ENCODE data around the gene AMTN.

AMTN gene

DNA sequence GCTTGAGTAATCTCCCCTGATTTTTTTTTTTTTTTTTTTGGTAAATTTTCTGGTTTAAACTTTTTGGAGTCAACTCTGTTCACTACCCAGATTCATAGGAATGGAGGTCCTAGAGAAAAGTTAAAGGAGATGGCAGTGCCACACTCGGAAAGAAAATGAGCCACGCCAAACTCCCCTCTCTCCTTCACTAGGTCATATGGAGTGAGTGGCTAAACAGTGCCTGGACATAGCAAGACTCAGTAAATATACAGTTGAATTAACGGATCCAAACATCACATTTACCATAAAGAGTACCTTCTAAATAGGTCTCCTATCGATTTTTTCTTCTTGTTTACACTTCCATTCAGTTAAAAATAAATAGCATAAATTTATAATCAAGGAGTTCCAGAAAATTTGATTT is 13.6 kb upstream of the AMTN start:
- no peaks in the 10 kb centered on the region for H3K27me3 ChIP-seq (ENCODE audit: control insufficient read depth, insufficient read depth, low read length)
- H3K79me2 ChIP-seq: no peaks in the 10 kb centered on the region
- no peaks in the 10 kb centered on the region for H3K36me3 ChIP-seq (ENCODE audit: control insufficient read depth, insufficient read depth, low read length)
- TF ChIP-seq, protein P1, sequence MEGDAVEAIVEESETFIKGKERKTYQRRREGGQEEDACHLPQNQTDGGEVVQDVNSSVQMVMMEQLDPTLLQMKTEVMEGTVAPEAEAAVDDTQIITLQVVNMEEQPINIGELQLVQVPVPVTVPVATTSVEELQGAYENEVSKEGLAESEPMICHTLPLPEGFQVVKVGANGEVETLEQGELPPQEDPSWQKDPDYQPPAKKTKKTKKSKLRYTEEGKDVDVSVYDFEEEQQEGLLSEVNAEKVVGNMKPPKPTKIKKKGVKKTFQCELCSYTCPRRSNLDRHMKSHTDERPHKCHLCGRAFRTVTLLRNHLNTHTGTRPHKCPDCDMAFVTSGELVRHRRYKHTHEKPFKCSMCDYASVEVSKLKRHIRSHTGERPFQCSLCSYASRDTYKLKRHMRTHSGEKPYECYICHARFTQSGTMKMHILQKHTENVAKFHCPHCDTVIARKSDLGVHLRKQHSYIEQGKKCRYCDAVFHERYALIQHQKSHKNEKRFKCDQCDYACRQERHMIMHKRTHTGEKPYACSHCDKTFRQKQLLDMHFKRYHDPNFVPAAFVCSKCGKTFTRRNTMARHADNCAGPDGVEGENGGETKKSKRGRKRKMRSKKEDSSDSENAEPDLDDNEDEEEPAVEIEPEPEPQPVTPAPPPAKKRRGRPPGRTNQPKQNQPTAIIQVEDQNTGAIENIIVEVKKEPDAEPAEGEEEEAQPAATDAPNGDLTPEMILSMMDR (IDR thresholded peaks at IDR 0.05): no peak
- no peak overlapping the region for H2AFZ ChIP-seq
- no peaks in the 10 kb centered on the region for H3K9me3 ChIP-seq (ENCODE audit: control insufficient read depth, low read length)
- no peak overlapping the region for H3K9ac ChIP-seq
- no peak overlapping the region for H3K27ac ChIP-seq
- no peak overlapping the region for H3K4me3 ChIP-seq (ENCODE audit: low read depth, low read length)
- H3K4me2 ChIP-seq (ENCODE audit: low read length): no peak overlapping the region
- H3K4me1 ChIP-seq: no peaks in the 10 kb centered on the region

DNA sequence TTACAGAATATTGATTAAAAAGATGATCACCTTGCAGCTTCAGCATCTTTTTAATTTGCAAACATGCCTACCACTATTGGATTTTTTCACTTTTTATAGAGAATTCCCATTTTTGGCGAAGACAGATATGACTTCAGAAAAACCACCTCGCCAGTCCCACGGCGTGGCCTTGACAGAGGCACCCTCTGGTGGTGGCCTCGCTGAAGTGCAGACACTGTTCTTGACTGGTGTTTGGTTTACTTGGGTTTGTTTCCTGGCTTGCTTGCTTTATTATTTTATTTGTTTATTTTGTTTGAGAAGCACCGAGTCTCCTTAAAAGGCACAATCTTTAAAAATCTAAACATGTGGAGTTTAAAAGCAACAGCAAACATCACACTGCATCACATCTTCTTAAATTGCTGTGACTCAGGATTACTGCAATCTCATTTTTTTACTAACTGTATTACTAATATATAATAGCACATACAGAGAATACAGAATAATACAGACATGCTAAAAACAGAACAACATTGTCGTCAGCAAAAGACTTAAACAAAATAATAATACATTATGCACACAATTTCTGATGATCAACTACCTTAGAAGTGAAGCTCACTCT is 13.1 kb upstream of the AMTN start:
- no peaks in the 10 kb centered on the region for H3K9me3 ChIP-seq (ENCODE audit: control insufficient read depth, low read length)
- no peaks in the 10 kb centered on the region for H3K27me3 ChIP-seq (ENCODE audit: control insufficient read depth, insufficient read depth, low read length)
- H3K79me2 ChIP-seq: no peaks in the 10 kb centered on the region
- H3K9ac ChIP-seq: no peak overlapping the region
- TF ChIP-seq, protein P1 (IDR thresholded peaks at IDR 0.05): peak; percentile 67
- no peak overlapping the region for H3K4me2 ChIP-seq (ENCODE audit: low read length)
- H3K36me3 ChIP-seq (ENCODE audit: control insufficient read depth, insufficient read depth, low read length): no peaks in the 10 kb centered on the region
- H3K4me1 ChIP-seq: no peaks in the 10 kb centered on the region
- no peak overlapping the region for H3K27ac ChIP-seq
- no peak overlapping the region for H2AFZ ChIP-seq
- H3K4me3 ChIP-seq (ENCODE audit: low read depth, low read length): no peak overlapping the region

DNA sequence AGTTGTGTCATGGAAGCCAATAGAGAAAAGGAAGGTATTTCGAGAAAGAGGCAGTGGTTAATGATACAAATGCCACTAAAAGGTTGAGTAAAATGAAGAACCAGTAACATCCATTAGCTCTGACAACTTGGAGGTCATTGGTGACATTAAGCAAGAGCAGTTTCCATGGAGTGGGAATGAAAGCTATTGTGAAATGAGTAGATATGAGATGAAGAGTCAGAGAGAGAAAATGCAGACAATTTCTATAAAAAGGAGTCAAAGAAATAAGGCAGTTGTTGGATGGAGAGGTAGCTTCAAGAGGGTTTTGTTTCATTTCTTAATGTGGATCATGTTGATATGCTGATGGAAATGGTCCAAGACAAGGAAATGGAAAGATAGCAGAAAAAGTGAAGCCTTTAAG is 9.6 kb upstream of the AMTN start:
- Histone ChIP-seq H3K9me3 (ENCODE audit: control insufficient read depth, low read length) (no peaks in the 10 kb centered on the region), H3K9ac (no peak overlapping the region), H3K27me3 (ENCODE audit: control insufficient read depth, insufficient read depth, low read length) (no peaks in the 10 kb centered on the region), H3K4me3 (ENCODE audit: low read depth, low read length) (no peak overlapping the region), H3K27ac (no peak overlapping the region), H3K79me2 (no peaks in the 10 kb centered on the region), H2AFZ (no peak overlapping the region), H3K36me3 (ENCODE audit: control insufficient read depth, insufficient read depth, low read length) (no peaks in the 10 kb centered on the region), H3K4me2 (ENCODE audit: low read length) (no peak overlapping the region), H3K4me1 (no peaks in the 10 kb centered on the region)
- TF ChIP-seq, protein P1 (IDR thresholded peaks at IDR 0.05): no peak

DNA sequence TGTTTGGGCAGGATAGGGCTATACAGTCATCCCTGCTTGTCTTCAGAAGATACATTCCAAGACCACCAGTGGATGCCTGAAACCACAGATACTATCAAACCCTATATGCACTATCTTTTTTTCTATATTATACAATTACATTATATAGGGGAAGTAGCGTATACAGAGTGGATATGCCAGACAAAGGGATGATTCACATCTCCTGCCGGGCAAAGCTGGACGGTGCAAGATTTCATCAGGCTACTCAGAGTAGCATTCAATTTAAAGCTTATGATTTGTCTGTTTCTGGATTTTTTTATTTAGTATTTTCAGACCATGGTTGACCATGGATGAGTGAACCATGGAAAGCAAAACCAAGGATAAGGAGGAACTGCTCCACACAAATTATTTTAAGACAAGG is 7.0 kb upstream of the AMTN start:
- Histone ChIP-seq H3K79me2 (no peaks in the 10 kb centered on the region), H3K36me3 (ENCODE audit: control insufficient read depth, insufficient read depth, low read length) (no peaks in the 10 kb centered on the region), H3K9me3 (ENCODE audit: control insufficient read depth, low read length) (no peaks in the 10 kb centered on the region), H3K4me1 (no peaks in the 10 kb centered on the region), H3K27ac (no peak overlapping the region), H3K9ac (no peak overlapping the region), H3K4me2 (ENCODE audit: low read length) (no peak overlapping the region), H2AFZ (no peak overlapping the region), H3K4me3 (ENCODE audit: low read depth, low read length) (no peak overlapping the region), H3K27me3 (ENCODE audit: control insufficient read depth, insufficient read depth, low read length) (no peaks in the 10 kb centered on the region)
- TF ChIP-seq, protein P1 (IDR thresholded peaks at IDR 0.05): no peak

Measured in parathyroid adenoma (tissue), 2 donors.